Stomach (tissue), 9 donors: Measurements from ENCODE around the gene EEF1AKMT1. TPM values are rescaled to one million over a fixed set of nuclear protein-coding genes. Genes with fewer than 3 reads are reported as not detected.

ENCODE experiments used
- DNase-seq, 2 donors: peaks; one replicate each; pipeline versions ENCODE4 v3.0.0 to v3.0.0-alpha.2; 2013 to 2019
- H3K27ac ChIP-seq, 5 donors: fragments of 200-600 bp in 4 of 5; sonication (generic) in 4 of 5; one replicate each; pipeline ENCODE4 v1.5.1; 2013 to 2019; ENCODE audit warnings: mild to moderate bottlenecking in 1 of 5, moderate library complexity in 1 of 5
- H3K27me3 ChIP-seq, 3 donors: fragments of 200-600 bp; sonication (generic); one replicate each; pipeline ENCODE4 v1.5.1; 2017 to 2019; ENCODE audit warnings: mixed run types in 1 of 3
- H3K36me3 ChIP-seq, 4 donors: fragments of 200-600 bp; sonication (generic); 1 replicate in 3 of 4; 2 replicates in 1 of 4; pipeline ENCODE4 v1.5.1; 2016 to 2019
- H3K4me1 ChIP-seq, 4 donors: fragments of 200-600 bp; sonication (generic); one replicate each; pipeline ENCODE4 v1.5.1; 2016 to 2019
- H3K4me3 ChIP-seq, 4 donors: fragments of 200-600 bp; sonication (generic) in 3 of 4; one replicate each; pipeline ENCODE4 v1.5.1; 2016 to 2019; ENCODE audit warnings: mild to moderate bottlenecking in 1 of 4
- H3K9me3 ChIP-seq, 4 donors: fragments of 200-600 bp; sonication (generic); one replicate each; pipeline ENCODE4 v1.5.1; 2016 to 2019
- EP300 ChIP-seq: sonication (generic); formaldehyde crosslinking; IDR thresholded peaks from one replicate; pipeline ENCODE4 v1.6.1; 2017; ENCODE audit warnings: antibody characterized with exemption
- POLR2A ChIP-seq, 4 donors: fragments of 450-650 bp; IDR thresholded peaks; one replicate each; pipeline ENCODE4 v1.6.1; 2016; ENCODE audit warnings: antibody characterized with exemption in 4 of 4, control low read depth in 2 of 4, mild to moderate bottlenecking in 1 of 4, moderate library complexity in 1 of 4
- POLR2AphosphoS5 ChIP-seq, 3 donors: sonication (generic); formaldehyde crosslinking; IDR thresholded peaks; one replicate each; pipeline ENCODE4 v1.6.1; 2016; ENCODE audit warnings: antibody characterized with exemption in 3 of 3
- WGBS, 5 donors: extraction: QIAGEN DNeasy Blood & Tissue Kit in 3 of 5; methylation state at CpG; one replicate each; pipeline versions ENCODE4 v1.1.5 to v1.1.7; 2013 to 2018; 5-methylcytosine and 5-hydroxymethylcytosine counted together
- intact Hi-C: fragments of 100-400 bp; cut with DNase I; formaldehyde crosslinking; loops from one replicate; pipeline ENCODE4 v1.15.1; 2023; ENCODE audit warnings: low total_unique reads
- polyA plus RNA-seq, 3 donors: library from polyadenylated mRNA; stranded (reverse); fragments of 200-250 nt; gene quantifications; one replicate each; pipeline ENCODE4 v1.2.3, GENCODE V29; 2013
- total RNA-seq, 5 donors: library from RNA; depleted of rRNA; stranded (reverse); fragments of >200 nt; gene quantifications; one replicate each; pipeline versions ENCODE4 v1.1.0 to v1.2.3, GENCODE V29; 2014 to 2016
- TF ChIP-seq, protein P1 (sequence below), 7 experiments: fragments of 450-650 bp in 4 of 7; fragments of 200-600 bp in 3 of 7; sonication (generic) in 3 of 7; IDR thresholded peaks; one replicate each; pipeline ENCODE4 v1.5.1; 2016 to 2019; ENCODE audit warnings: antibody characterized with exemption in 7 of 7, control low read depth in 2 of 7, mild to moderate bottlenecking in 1 of 7
- donor health status: healthy with polysubstance abuse.
- donor health status: Bipolar disorder and iron deficiency.
- donor health status: healthy.

The EEF1AKMT1 gene
- total and polyA plus RNA-seq, 8 donors: 3.1 to 14.1 (median 7.2) TPM; not detected in 1

DNA sequence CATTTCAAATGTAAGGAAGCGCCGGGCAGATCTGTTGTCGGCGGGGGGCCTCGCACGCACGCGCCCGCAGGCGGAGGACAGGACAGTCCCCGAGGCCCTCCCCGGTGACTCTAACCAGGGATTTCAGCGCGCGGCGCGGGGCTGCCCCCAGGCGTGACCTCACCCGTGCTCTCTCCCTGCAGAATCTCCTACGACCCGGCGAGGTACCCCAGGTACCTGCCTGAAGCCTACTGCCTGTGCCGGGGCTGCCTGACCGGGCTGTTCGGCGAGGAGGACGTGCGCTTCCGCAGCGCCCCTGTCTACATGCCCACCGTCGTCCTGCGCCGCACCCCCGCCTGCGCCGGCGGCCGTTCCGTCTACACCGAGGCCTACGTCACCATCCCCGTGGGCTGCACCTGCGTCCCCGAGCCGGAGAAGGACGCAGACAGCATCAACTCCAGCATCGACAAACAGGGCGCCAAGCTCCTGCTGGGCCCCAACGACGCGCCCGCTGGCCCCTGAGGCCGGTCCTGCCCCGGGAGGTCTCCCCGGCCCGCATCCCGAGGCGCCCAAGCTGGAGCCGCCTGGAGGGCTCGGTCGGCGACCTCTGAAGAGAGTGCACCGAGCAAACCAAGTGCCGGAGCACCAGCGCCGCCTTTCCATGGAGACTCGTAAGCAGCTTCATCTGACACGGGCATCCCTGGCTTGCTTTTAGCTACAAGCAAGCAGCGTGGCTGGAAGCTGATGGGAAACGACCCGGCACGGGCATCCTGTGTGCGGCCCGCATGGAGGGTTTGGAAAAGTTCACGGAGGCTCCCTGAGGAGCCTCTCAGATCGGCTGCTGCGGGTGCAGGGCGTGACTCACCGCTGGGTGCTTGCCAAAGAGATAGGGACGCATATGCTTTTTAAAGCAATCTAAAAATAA, 52.1 kb downstream of the EEF1AKMT1 start:
- H3K27ac ChIP-seq: no peak overlapping the region
- H3K4me1 ChIP-seq: peaks cover 7 to 18% (median 13%) of the 10 kb centered on the region in 4 donors
- no peaks in the 10 kb centered on the region for H3K9me3 ChIP-seq
- DNase-seq: peak; percentile 56 to 77
- H3K36me3 ChIP-seq: no peaks in the 10 kb centered on the region
- TF ChIP-seq, protein P1, sequence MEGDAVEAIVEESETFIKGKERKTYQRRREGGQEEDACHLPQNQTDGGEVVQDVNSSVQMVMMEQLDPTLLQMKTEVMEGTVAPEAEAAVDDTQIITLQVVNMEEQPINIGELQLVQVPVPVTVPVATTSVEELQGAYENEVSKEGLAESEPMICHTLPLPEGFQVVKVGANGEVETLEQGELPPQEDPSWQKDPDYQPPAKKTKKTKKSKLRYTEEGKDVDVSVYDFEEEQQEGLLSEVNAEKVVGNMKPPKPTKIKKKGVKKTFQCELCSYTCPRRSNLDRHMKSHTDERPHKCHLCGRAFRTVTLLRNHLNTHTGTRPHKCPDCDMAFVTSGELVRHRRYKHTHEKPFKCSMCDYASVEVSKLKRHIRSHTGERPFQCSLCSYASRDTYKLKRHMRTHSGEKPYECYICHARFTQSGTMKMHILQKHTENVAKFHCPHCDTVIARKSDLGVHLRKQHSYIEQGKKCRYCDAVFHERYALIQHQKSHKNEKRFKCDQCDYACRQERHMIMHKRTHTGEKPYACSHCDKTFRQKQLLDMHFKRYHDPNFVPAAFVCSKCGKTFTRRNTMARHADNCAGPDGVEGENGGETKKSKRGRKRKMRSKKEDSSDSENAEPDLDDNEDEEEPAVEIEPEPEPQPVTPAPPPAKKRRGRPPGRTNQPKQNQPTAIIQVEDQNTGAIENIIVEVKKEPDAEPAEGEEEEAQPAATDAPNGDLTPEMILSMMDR (IDR thresholded peaks at IDR 0.05): no peak
- no peak for TF ChIP-seq EP300
- no peak for TF ChIP-seq POLR2A (IDR thresholded peaks at IDR 0.05)
- whole genome bisulfite sequencing, 5 donors: 0 to 15% (median 10%) methylated on average over 40 to 81 of the region's 81 CpGs
- intact Hi-C loops: no loop called here
- peak overlapping the region; percentile 19 to 46 (median 38) for H3K4me3 ChIP-seq
- H3K27me3 ChIP-seq: peaks cover 0 to 34% (median 19%) of the 10 kb centered on the region in 3 donors

DNA sequence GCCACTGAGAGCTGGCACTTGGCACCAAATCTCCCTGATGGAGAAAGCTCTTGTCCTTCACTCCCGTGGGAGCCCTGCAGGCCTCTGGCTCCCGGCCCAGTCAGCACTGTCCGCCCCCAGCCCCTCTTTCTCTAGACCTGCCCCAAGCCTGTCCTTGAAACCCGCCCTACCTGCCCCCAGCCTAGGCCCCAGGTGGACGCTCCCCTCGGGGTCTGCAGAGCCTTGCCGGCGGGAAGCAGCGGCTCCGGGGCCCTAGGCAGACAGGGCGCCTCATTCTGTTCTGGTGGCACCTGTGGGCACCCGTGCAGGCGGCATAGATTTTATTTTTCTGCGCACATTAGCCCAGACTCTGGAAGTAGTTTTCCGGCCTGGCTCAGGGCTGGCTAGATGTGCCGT, 52.7 kb downstream of the EEF1AKMT1 start:
- Histone ChIP-seq H3K4me3 (peak overlapping the region in 2 of 4 donors; percentile 42 to 46), H3K27me3 (peaks cover 0 to 34% (median 19%) of the 10 kb centered on the region in 3 donors), H3K9me3 (no peaks in the 10 kb centered on the region), H3K36me3 (no peaks in the 10 kb centered on the region), H3K27ac (no peak overlapping the region), H3K4me1 (peaks cover 7 to 18% (median 13%) of the 10 kb centered on the region in 4 donors)
- no peak for DNase-seq
- intact Hi-C loops: no loop called here
- 69 to 92% (median 83%) methylated on average over 7 to 16 of the region's 16 CpGs for WGBS, 5 donors
- no peak for TF ChIP-seq POLR2AphosphoS5 (IDR thresholded peaks at IDR 0.05)

DNA sequence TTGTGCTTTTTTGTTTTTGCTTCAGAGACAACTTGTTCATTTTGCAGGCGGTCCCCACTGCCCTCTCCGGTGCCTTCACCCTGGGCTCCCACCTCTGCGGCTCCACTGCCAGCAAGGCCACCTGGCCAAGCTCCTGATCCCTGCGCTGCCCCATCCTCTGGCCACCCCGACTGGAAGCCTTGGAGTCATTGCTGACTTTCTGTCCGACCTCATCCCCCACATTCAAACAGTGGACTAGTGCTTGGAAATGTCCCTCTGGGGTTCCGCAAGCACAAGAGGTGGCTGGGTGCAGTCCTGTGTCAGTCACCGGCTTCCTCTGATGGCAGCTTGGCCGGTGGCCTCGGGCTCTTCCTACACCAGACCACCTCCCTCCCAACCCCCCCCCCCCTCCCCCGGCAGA, 53.3 kb downstream of the EEF1AKMT1 start:
- H3K27ac ChIP-seq: no peak overlapping the region
- 89 to 97% (median 90%) methylated on average over 11 of the region's 11 CpGs for WGBS, 5 donors
- no peaks in the 10 kb centered on the region for H3K9me3 ChIP-seq
- intact Hi-C loops: no loop called here
- H3K27me3 ChIP-seq: peaks cover 0 to 34% (median 19%) of the 10 kb centered on the region in 3 donors
- no peaks in the 10 kb centered on the region for H3K36me3 ChIP-seq
- TF ChIP-seq EP300 (no peak), POLR2A (IDR thresholded peaks at IDR 0.05) (no peak), POLR2AphosphoS5 (IDR thresholded peaks at IDR 0.05) (no peak)
- TF ChIP-seq, protein P1 (IDR thresholded peaks at IDR 0.05): no peak
- peaks cover 7 to 18% (median 13%) of the 10 kb centered on the region in 4 donors for H3K4me1 ChIP-seq
- DNase-seq: no peak
- H3K4me3 ChIP-seq: no peak overlapping the region

DNA sequence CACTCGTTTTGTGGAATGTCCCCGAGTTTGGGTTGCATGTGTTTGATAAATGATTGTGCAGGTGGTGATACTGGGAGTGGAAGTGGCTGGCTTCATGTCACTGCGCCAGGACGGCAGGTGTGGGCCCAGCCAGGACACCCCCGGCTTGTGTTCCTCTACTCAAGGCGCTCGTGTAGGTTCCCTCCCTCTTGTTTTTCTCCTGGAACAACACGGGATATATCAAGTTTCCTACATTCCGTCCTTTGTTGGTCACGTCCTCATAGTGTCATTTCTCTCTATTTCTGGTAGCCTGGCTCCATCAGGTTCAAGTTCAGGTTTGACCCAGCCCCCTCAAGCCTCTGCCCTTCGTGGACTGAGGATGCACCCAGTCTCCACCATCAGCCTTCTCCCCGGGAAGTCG, 54.0 kb downstream of the EEF1AKMT1 start:
- no peaks in the 10 kb centered on the region for H3K9me3 ChIP-seq
- H3K4me1 ChIP-seq: peaks cover 7 to 21% (median 15%) of the 10 kb centered on the region in 4 donors
- 81 to 86% (median 83%) methylated on average over 13 of the region's 13 CpGs for WGBS, 5 donors
- H3K36me3 ChIP-seq: no peaks in the 10 kb centered on the region
- peaks cover 0 to 34% (median 19%) of the 10 kb centered on the region in 3 donors for H3K27me3 ChIP-seq
- DNase-seq: no peak
- no peak overlapping the region for H3K4me3 ChIP-seq
- no peak for TF ChIP-seq EP300
- TF ChIP-seq POLR2AphosphoS5 (IDR thresholded peaks at IDR 0.05): no peak
- no peak for TF ChIP-seq POLR2A (IDR thresholded peaks at IDR 0.05)
- TF ChIP-seq, protein P1 (IDR thresholded peaks at IDR 0.05): no peak
- intact Hi-C loops: loop anchor here (10.0 kb wide), 1 partner anchor 55 kb away; the partner anchor contains the start of gene EEF1AKMT1
- no peak overlapping the region for H3K27ac ChIP-seq
